HG02885 (cell line): ENCODE data around the gene CDS1.
"Not testable (repeated sequence)": the region's sequence is repeated elsewhere in the genome, so short reads cannot be mapped to it uniquely, and the experiment has no call there.

Experiments
- ATAC-seq: cut with Tn5 transposase; IDR thresholded peaks from one replicate; pipeline ENCODE4 v1.9.1; 2021; ENCODE audit warnings: mild to moderate bottlenecking; ENCODE audit not compliant: unreplicated experiment, poor library complexity

The CDS1 gene

DNA sequence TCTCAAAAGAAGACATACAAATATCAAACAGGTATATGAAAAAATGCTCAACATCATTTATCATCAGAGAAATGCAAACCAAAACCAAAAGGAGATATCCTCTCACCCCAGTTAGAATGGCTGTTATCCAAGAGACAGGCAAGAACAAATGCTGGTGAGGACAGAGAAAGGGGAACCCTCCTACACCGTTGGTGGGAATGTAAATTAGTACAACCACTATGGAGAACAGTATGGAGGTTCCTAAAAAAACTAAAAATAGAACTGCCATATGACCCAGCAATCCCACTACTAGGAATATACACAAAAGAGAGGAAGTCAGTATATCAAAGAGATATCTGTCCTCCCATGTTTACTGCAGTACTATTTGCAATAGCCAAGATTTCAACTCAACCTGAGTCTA, 83.5 kb downstream of the CDS1 start:
- ATAC-seq = no peak

DNA sequence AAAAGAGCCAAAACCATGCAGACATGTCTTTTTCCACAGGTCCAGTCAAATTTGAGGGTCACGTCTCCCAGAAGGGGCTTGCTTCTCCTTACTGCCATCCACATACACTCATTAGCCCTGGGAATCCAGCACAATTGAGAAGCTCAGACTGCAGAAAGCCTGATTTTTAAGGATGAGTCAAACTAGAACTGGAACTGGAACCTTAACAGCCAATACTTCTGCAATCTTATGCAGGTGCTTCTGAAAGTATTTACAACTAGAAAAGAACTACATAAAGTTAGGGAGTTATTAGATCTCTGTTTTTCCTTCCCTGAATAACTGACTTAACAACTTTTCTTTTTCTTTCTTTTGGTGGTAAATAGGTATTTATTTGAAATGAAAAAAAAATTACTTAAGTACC, 86.3 kb downstream of the CDS1 start:
- ATAC-seq = peak; percentile 66

DNA sequence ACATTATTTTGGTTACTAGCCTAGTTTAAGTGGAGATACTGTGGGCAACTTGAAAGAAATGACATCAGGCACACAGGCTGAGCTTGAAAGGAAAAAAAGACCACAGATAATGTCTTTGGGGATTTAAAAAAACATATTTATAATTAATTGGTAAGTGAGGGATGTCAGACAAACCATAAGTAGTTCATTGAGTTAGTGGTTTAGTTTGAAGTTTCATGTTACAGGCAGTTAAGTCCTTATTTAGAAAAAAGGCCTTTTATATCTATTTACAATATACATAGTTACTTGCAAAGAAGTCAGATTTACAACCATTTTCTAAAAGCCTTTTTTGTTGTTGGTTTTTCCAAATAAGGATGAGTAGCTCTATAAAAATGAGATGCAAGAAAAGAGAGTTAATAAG, 89.2 kb downstream of the CDS1 start:
- no peak for ATAC-seq

DNA sequence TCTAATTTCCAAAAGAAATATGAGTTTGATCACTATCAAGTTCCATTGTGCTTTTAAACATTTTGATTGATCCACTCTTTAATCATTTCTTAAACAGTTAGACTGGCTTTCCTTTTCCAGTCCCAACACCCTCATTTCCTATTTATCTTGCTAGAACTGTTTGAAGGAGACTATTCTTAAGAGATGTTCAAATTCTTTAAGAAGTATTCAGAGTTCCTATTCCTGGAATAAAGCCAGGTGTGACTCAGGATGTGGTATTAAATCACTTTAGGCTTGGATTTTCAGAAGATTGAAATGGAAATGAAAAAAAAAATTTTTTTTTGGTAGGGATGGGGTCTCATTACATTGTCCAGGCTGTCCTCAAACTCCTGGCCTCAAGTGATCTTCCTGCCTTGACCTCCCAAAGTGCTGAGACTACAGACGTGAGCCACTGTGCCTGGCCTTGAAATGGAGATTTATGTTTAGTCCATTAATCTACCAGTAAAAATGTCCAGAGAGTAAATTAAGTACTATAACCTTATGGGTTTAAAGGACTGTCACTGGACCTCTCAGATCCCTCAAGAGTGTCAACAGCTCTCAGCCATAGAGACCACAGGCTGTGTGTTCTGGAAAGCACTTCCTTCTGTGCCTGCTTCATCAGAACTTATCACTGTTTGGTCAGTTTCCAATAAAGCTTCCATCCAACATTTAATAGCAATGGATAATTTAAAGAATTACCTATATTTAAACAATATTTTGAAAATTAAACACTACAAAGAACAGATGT, 90.7 kb downstream of the CDS1 start:
- no peak for ATAC-seq

DNA sequence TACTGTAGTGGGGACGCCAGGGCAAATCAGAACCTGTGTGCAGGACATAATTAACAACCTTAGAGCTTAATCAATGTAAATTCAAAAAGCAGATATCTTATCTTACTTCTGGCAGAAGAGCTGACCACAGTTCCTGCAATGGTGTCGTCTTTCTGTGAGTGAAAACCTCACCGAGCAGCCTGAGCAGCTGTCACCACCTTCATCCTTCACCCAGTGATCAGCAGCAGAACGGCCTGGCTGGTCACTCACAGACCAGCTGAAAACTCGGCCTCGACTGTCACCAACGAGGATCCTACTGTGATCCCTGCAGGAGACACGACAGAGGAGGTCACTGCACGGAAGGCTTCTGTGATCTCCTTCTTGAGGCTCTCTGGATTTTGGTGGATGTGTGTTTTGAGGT, 94.2 kb downstream of the CDS1 start:
- no peak for ATAC-seq

DNA sequence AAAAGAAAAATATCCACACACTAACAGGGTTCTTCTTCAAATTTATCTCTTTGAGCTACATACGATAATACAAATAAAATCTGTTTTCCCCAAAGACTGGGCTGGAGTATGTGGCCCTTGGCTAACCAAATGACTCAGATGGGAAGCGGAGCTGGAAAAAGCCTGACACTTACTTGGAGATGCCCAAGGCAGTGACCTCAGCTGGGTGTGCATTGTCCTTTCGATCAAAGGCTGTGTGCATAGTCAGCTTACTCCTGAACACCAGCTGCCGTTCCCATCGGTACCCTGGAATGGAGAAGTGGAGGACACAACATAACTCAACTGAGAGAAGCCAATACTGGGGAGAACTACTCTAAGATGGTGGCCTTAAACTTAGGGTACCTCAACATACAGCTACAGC, 95.1 kb downstream of the CDS1 start:
- ATAC-seq = no peak

DNA sequence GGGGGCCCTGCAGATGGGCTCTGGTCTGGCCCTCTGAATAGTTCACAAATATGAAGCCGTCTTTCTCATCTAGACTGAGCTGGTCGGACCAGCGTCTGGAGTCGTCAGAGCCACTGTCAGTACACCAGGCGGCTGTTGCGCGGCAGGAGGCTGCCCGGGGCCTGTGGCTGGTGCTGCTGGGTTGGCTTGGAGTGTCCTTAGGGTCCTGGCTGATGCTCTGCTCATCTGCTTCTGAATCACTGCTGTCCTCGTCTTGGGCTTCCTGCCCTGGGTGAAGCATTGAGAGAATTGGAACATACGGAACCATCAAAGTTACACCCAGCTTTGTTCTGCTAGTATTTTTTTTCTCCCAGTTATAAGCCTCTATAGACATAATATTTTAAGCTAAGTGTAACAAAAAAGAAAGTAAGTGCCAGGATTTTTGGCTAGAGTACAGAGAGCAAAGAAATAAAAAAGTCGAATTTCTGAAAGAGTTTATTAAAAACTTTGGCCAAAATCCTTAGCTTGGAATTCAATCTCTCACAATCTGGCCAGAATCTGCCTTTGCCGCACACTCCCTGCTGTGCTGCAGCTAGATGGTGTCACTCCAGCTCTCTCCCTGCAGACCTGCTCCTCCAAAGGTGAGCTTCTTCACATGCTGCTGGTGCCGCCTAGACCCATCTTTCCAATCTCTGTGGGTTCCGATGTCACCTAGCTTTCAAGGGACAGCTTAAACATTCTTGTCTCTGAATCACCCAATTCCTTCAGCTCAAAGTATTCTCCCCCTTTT, 96.2 kb downstream of the CDS1 start:
- ATAC-seq = no peak

DNA sequence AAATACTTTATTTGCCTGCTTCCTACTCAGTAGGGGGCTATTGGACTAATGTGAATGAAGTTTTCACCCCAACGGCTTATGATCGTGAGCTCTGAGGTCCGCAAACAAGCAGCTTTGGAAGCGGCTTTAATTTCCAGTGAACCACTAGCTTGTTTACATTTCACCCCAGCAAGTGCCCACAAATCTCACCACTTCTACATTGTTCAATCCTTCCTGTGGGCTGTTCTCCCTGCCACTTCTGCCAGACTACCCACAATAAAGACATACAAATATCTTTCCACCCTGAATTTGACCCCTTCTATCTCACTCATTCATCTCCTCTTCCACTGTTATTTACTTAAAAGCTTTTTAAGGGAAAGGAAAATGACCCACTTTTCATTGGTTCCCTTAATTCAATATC, 98.0 kb downstream of the CDS1 start:
- no peak for ATAC-seq

DNA sequence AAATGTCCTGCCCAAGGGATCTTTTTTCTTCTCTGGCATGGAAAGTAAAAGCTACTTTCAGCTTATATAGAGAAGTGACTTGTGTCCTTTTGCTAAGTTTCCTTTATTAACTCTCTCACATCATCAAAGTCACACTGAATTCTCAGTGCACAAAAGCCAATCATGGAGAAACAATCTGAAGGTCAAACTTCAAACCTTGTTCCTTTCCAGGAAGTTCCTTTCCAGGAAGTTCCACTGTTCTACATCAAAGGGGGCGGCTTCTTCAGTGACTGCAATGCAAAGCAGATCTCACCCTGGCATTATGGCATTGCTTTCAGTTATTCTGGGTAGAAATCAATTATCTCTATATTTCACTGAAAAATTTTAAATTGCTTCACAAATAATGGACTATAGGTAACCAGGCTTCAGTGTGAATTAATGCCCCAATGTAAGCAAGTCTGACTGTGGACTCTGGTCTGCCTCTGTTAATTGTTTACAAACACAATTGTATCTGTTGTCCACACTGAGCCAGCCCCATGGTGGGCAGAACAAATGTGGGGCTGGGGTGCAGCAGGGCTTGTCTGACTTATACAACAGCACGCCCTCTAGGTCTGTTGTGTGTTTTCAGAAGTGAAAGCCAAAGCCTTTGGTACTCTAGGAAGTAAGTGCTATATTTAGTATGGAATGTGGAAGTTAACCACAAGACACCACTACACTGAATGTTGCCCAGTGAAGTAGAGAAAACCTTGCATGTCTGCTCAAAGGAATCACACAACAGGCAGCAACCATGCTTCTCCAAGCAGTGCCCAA, 98.8 kb downstream of the CDS1 start:
- no peak for ATAC-seq

DNA sequence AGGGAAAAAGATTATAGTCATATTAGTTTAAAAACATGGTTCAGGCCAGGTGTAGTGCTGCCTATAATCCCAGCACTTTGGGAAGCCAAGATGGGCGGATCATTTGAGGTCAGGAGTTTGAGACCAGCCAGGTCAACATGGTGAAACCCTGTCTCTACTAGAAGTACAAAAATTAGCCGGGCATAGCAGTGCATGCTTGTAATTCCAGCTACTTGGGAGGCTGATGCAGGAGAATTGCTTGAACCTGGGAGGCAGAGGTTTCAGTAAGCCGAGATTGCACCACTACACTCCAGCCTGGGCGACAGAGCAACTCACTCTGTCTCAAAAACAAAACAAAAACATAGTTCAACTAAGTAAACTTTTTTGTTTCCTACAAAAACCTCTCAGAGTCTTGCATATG, 99.7 kb downstream of the CDS1 start:
- not testable (repeated sequence) for ATAC-seq

DNA sequence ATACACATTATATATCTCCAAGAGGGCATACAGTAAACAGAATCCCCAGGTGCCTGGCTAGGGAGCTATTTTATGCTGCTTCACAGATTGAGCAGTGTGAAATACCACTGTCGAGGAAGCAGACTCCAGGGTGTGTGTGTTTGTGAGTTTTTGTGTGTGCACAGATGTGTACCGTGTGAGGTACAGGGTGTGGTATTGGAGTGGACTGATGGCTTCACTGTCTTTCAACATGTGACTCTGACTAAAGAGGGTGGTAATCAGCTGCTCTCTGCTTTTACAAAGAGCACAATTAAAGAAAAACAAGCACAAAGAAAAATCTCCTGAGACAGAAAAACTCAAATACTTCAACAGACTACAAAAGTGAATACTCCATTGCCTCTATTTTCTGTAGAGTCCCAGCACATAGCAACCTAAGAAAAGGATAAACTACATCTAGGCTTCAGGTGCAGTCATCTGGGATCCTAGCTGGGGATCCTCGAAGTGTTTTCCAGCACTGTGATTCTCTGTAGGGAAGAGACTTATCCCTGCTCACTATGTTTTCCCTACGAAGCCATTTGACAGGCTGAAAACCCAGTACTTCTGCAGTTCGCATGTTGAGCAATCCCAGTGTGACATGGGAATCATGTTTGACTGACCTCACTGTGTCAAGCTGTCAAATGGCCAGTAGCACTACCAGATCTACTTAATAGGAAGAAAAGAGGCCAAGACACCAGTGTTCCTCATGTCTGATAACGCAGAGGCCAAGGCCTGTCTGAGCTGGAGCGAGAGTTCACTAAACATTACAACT, 100.3 kb downstream of the CDS1 start:
- no peak for ATAC-seq

DNA sequence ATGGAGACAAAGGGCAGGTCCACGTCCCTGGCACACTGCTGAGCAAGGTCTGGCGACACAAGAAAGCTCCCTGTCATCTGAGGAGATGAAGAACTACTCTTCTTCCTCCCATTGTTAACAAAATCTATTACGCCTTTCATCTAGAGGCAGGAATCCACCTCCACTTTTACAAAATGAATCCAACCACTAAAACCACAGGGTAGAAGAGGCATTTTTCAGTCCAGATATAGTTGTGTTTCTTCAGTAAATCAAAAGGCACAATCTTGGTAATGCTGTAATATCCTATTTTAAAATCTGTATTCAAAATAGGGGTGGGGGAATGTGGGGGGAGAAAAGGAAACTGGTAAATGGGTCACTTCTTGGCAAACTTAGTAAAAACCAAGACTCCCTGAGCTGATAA, 101.4 kb downstream of the CDS1 start:
- ATAC-seq = no peak

DNA sequence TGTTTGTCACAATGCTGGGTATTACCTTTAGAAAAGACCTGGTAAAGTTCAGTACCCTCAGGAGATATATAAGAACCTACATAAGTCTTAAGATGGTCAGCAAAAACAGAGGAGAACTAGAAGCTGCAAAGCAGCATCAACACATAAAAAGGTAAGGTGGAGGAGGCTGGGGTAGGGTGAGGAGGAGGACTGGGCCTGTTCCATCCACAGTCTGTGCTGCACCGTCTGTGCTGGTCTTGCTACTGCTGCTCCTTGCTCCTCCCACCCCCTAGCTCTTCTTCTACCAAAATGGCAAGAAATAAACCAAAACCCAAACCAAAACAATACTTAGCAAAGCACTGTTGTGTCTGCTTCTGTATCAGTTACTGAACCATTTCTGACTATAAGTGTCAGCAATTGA, 102.2 kb downstream of the CDS1 start:
- ATAC-seq = no peak

DNA sequence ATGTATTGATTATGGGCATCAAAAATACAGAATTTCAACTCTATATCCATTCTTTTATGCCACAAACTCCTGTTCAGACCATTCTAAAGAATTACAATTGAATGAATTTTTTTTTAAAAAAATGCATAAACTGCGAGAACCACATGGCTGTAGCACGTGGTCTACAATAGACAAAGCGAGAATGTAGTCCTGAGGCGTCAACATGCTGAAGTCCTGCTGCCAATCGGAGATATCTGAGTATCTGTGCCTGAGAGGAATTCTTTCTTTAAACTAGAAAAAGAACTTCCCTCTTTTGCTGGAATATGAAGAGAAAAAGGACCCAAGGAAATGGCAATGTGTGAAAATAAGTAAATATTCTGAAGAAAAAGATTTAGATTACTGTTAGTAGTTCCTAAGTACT, 105.7 kb downstream of the CDS1 start:
- ATAC-seq = no peak

DNA sequence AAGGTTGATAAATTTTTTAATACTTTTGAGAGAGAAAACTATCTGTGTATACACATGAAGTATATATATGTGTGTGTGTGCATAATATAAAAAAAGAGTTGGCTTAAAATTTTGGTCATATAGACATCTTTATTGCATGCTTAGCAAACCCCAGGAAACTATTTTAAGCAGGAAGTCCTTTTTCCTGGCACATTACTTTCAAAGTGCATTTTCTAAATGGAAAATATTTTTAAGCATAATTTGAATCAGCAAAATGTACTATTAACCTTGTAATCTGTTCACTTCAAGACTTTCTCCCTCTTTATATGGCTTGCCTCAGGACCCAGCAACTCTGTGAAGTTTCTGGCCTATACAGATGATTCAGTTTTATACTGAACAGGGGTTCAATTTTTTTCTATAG, 106.3 kb downstream of the CDS1 start:
- ATAC-seq = no peak

DNA sequence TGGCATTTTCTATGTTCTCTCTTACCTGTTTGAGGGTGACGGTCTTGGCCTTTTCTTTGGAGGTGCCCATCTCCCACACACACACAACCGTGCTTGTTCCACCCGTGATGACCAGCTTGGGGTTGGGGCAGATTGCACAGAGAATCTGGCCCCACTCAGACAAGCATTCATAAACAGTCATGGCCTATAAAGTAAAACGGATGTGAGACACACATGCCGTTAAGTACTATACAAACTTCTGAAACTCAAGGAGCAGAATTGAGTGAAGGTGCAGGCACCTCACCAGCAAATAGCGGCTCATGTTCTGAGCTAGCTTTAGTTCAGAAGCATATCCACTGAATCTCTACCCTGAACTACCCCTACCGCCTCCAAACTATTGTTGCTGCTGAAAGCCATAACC, 107.6 kb downstream of the CDS1 start:
- no peak for ATAC-seq

DNA sequence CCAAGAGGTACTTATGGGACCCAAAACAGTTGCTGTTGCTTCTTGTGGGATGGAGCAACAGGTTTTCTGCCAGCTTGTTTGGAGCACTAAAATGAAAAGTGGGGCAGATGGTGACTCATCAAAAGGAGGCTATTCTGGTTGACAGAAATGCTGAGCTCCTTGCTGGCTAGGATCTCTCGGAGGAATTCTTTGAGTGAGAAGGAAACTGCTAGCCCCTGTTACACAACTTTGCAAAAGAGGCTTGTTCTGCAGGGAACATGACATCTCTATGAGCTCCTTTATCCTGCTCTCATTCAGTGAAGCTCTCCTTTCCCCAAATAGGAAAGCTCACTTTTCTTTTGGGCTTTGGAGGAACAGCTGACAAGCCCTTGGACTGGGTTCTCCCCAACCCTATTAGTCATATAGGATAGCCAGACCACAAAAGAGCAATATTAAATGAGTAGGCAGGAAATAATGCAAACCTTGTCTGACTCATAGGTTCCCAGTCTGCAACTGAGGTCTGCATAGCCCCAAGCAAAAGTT, 108.3 kb downstream of the CDS1 start:
- no peak for ATAC-seq

DNA sequence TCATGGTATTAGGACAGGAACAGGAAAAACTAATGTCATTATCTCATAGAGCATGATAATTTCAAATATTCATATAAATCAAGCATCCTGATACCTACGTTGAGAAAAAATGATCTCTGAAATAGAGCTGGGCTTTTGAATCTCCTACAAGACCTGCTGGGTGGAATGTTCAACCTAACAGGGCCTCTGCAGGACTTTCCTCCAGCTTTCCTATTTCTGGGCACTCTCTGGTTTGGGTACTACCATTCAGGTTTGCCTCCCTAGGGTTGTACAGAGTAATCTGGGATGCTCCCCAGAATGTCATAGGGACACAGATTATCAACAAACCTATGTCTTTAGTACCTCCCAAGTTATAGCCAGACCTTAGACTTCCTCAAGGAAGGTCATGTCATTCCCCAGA, 108.9 kb downstream of the CDS1 start:
- no peak for ATAC-seq

DNA sequence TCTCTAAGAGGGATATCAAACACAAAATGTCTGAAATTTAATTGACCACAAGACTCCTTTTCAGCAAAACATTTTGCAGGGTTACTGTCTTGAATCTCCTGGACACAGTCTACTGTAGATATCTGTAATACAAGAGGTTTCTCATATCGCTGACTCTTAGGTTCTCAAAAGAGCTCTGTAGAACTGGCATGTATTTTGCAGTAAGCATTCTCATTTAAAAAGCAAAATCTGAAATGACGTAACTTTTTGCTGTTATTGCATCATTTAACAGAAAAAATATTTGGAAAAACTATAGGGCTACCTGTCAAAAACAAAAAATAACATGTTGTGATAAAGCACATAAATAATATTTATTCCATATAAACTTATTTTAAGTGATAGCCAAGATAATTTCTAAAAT, 114.2 kb downstream of the CDS1 start:
- no peak for ATAC-seq

DNA sequence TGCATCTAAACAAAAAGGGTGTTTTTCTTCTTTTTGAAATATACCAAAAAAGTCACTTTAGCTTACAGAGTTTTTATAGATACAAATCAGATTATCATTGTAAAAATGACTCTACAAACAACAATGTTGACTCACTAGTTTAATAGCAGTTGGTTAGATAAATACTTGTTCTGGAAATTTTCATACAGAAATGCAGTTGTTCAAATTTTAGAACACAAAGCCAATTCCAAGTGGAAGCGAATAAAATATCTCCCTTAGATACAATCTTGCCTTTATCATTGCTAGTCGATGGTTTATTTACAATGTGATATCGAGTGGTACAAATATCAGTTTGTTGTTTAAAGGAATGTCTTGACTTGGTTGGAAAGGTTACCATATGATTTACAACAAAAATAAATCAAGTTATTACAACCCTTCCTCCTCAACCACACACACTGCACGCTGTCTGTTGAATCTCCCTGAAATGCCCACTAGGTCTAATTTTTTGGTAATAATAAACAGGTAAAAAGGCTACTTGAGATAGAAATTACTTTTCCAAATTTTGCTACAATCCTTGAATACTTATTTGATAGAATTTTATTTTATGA, 114.8 kb downstream of the CDS1 start:
- no peak for ATAC-seq
